HK-2 (cell line): ENCODE results near the gene FKBP9.
"Not testable (repeated sequence)": the region's sequence is repeated elsewhere in the genome, so short reads cannot be mapped to it uniquely, and the experiment has no call there.

Experiments
- DNase-seq: peaks from one replicate; pipeline ENCODE4 v3.0.0-alpha.2; 2018; ENCODE audit not compliant: unreplicated experiment

Gene FKBP9

DNA sequence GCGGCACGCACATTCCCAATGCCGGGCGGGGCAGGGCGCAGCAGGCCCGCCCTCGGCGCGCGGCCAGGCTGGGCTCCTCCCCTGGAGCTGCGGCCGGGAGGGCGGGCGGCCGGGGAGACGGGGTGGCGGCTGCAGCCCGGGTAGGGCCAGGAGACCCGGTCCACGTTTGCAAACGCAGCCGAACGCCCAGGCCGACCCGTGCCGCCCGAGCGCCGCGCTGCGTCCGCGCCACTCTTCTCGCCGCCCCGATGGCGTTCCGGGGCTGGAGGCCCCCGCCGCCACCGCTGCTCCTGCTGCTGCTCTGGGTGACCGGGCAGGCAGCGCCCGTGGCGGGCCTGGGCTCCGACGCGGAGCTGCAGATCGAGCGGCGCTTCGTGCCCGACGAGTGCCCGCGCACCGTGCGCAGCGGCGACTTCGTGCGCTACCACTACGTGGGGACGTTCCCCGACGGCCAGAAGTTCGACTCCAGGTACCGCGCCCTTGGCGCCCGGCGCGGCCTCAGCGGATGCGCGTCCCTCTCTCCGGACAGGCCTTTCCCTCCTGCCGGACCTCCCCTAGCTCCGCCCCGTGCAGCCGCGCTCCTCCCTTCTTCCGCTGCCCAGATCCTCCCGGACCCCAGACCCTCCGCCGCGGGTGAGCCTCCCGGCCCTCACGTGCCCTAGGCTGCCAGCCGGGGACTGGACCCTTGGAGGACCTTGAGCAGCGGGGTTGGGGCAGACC is at the start of gene FKBP9:
Gene FKBP9 (plus strand): TSS at position 115 of the 720 bp plus-strand sequence. CDS start 134 bp downstream, at position 249.
- DNase-seq = peak; percentile 77

- no peak for DNase-seq
These were observed 47.0 kb upstream of the FKBP9 start for GRCh38 chr7:32910195-32910594.

DNA sequence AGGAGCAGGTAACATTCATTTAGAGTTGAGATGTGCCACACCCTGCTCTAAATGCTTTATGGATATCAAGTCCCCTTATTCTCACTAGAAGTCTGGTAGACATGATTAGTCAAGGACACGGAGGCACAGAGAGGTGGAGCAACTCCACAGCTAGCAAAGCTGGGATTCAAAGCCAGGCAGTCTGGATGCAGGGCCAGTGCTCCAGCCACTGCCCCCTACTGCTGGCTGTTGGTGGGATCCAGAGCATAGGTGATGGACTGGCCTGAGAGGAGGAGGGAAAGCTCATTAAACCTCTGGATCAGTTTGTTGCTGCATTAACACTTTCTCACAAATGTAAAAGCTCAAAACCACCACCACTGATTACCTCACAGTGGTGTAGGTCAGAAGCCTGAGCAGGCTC is 43.1 kb upstream of the FKBP9 start:
- no peak for DNase-seq

DNA sequence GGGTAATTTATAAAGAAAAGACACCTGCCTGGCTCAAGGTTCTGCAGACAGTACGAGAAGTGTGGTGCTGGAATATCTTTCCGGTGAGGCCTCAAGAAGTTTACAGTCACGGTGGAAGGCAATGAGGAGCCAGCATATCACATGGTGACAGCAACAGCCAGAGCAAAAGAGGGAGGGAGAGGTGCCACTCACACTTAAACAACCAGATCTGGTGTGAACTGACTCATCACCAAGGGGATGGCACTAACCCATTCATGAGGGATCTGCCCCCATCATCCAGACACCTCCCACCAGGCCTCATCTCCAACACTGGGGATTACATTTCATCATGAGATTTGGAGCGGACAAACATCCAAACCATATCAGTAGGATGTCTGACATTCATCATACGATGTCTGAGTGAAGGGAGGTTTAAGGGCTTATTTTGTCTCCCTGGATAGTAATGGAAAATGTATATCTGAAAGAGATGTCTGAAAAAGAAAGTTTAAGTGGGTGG is 42.2 kb upstream of the FKBP9 start:
- no peak for DNase-seq

GRCh38 chr7:32916006-32916405 is 41.2 kb upstream of the FKBP9 start:
- no peak for DNase-seq

DNA sequence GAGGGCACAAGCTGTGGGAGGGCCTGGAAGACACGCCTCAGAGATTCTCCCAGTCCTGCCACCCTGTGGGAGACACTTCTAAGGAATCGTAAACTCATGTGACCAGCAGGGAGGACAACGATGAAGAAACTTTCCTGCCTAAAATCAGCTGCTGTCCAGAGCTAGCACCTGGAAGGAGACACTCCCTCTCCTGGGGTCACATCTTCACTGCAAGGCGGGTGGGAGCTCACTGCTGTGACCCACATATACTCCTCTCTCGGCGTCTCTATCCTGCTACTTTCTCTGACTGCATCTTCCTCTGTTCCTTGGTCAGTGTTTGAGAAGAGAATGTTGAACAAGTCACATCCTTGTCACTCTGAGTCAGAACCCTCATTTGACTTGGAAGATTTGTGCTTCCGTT is 40.2 kb upstream of the FKBP9 start:
- DNase-seq = not testable (repeated sequence)

GRCh38 chr7:32921896-32922295 is 35.3 kb upstream of the FKBP9 start:
- DNase-seq = no peak

DNA sequence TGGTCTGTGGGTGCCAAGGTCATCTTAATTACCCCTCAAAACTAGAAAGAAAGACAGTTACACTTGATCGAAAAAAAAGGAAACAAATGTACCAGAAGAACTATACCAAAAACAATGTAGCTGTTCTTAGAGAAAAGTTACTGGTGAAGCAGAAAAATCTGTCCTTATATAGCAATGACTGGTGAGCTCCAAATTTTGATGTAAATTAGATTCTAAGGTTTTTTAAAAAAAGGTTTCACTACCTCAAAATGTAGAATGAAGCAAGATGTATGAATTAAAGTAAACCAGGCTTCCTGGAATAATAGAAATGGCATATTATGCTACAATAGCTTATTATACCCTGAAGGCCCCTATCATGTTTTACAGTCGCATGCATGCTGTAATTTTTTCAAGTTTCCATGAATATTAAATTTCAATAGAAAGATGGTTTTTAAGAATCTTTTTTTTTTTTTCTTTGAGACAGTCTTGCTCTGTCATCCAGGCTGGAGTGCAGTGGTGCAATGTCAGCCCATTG is 28.4 kb upstream of the FKBP9 start:
- no peak for DNase-seq

- DNase-seq = no peak
These were observed 27.7 kb upstream of the FKBP9 start for GRCh38 chr7:32929430-32930143.

GRCh38 chr7:32930378-32930777 is 26.9 kb upstream of the FKBP9 start:
- DNase-seq = no peak

GRCh38 chr7:32935558-32935957 is 21.7 kb upstream of the FKBP9 start:
- DNase-seq = no peak

DNA sequence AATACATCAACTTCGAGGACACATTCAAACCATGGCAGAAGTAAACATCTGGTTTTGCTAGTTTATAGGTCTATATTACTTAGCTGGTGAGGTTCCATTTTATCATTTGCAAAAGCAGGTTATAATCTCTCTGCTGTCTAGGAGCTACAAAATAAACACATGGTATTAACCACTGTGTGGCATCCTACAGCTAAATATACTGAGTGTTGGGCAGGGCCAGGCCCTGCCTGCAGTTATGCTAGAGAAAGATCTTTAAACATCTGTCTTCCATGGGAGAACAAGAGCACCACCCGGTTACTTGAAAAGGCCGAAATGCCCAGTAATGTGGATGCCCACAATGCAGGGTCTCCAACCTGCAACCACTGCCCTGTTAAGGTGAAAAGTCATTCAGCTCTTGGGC is 20.6 kb upstream of the FKBP9 start:
- no peak for DNase-seq

DNA sequence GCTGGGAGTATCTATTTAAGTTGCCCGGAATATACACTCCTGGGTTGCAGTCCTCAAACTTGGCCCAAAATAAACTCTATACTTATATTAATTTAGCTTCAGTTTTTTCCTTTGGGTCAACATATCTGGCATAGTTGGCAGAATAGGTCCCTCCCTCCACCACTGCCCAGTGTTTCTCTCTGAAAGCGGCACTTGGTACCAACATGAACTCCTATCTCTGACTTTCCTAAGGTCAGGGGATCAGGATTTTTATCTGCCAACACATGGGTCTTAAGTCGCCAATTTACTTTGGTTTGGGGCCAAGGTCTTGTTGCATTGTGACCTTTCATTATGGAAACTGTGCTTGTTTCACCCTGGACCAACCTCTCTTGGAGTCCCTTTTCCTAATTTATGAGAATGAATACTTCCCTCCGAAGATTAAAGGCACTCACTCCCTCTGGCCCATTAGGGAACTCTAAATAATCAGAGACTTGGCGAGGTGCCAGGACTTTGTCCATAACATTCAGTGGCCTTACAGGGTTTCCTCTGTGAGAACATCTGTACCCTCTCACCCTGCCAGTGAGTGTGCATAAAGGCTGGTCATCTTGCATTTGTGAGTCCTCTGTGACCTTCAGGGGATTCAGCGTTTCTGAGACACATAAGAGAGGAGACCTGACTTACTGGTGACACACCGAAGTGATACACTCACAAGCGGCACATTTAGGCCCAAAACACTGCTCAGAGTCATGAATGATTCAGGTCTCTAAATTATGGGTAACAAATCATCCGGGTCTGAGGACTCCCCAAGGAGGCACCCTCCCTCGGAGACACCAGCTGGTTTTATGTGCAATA is 19.7 kb upstream of the FKBP9 start:
- DNase-seq = no peak

GRCh38 chr7:32941181-32941580 is 16.1 kb upstream of the FKBP9 start:
- DNase-seq = no peak

DNA sequence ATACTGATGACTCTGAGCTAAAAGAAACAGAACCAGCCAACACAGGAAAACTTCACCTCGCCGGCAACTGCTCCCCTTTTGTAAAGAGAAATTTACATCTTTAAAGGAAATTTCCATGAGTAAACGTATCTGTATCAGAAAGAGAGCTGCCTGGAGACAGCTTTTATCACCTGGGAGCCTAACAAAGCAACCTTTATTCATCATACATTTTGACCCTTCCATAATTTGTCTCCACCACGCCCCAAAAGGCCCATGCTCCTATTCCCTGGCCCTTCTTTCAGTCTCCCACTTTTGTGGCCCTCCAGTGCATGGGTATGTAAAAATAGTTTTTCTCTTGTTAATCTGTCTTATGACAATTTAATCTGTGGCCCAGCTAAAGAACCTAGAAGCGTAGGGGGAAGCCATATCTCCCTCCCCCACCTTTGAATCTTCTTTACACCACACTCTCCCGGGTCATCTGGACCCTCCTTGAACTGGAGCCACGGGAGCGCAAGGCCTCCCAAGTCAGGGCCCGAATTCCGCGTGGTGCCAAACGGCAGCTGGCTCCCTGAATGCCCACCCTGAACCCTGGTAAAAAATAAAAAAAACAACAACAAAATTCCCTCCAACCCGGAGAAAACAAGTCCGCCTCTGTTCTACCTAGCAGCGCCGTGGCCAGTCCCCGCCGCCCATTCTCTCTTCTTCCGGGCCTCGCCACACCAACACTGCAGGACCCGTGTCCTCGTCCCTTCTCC is 15.4 kb upstream of the FKBP9 start:
- DNase-seq = no peak

DNA sequence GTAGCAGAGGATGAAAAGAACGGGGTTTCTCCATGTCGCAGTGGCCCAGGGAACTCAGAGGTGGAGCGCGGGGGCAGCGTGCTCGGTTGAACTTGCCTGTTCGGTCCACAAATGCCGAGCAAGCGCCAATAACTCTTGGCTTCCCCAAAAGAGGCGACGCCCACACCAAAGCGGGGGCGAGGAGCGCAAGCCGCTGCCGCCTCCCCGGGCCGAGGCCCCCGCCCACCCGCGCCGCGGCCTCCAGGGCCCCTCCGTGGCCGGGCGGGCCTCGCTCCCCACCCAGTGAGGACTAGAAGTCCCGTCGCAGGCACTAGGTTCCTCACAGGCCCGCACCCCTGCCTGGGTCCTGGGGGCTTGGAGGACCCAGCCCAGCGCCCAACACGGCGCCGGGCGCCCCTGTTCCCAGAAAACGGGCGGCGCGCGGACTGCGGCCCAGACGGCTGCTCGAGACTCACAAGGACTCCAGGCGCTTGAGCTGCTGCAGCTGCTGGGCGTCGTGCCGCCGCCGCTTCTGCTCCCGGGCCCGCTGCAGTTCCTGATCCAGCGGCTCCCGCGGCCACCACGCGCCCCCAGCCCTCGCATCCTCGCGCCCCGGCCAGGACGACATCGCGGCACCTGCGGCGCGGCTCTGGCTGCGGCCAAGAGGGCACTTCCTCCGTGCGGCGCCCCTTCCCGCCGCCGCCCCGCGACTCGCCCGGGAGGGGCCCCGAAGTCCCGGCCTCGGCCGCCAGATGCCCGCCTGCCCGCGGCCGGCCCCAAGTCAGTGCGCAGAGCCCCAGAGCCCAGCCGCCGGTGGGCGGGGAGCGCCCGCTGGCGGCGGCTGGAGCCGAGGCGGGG is 14.6 kb upstream of the FKBP9 start:
- peak; percentile 75 for DNase-seq

DNA sequence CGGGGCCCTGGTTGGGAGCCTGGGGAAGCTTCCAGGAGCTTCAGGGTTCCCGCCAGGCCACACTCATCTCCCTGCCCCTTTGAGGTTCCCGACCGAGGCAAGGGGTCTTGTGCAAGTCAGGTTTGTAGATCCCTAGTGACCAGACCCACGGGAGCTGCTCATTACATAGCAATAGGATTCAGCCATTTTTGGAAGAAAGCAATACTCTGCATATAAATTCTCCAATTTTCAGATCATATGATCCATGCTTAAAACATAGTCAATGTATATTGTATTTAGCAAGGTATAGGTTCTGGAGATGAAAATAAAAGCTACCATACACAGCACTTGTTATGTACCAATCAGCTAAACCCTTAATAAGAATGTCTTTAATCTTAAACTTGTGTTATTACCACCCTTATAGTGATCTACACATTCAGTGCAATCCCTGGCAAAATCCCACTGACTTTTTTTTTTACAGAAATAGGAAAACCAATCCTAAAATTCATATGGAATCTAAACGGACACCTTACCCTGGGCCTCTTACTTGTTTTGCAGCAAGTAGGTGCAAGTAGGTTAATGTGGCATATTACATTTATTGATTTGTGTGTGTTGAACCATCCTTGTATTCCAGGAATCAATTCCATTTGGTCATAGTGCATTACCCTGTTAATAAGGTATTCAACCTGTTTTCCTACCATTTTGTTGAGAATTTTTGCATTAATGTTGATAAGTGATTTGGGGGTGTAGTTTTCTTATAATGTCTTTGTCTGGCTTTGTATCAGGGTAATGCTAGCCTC is 13.8 kb upstream of the FKBP9 start:
- no peak for DNase-seq

GRCh38 chr7:32947420-32947983 is 9.7 kb upstream of the FKBP9 start:
- no peak for DNase-seq

GRCh38 chr7:32948202-32948601 is 9.0 kb upstream of the FKBP9 start:
- no peak for DNase-seq
